ENCODE measurements around the gene TENM3.

Gene TENM3

GRCh38 chr4:182216005-182216404 is 27.2 kb upstream of the TENM3 start:
- H3K4me3 ChIP-seq (ENCODE audit: low read depth, low read length) = no peak overlapping the region
- TF ChIP-seq CTCF (conservative IDR thresholded peaks at IDR 0.05; ENCODE audit: low read depth, low read length) = no peak
- no peak for DNase-seq (ENCODE audit: low read depth)

- no peak for TF ChIP-seq CTCF (conservative IDR thresholded peaks at IDR 0.05; ENCODE audit: low read depth, low read length)
- peak; percentile 59 for DNase-seq (ENCODE audit: low read depth)
- no peak overlapping the region for H3K4me3 ChIP-seq (ENCODE audit: low read depth, low read length)
Observed at GRCh38 chr4:182219411-182220056, 23.7 kb upstream of the TENM3 start.

- no peak for DNase-seq (ENCODE audit: low read depth)
Observed at GRCh38 chr4:182221987-182222386, 21.2 kb upstream of the TENM3 start.

GRCh38 chr4:182222766-182223165 is 20.4 kb upstream of the TENM3 start:
- no peak for TF ChIP-seq CTCF (conservative IDR thresholded peaks at IDR 0.05; ENCODE audit: low read depth, low read length)
- H3K4me3 ChIP-seq (ENCODE audit: low read depth, low read length) = no peak overlapping the region
- DNase-seq (ENCODE audit: low read depth) = no peak

More at GRCh38 chr4:182221987-182222386, 21.2 kb upstream of the TENM3 start:
- no peak for TF ChIP-seq CTCF (conservative IDR thresholded peaks at IDR 0.05; ENCODE audit: low read depth, low read length)
- no peak overlapping the region for H3K4me3 ChIP-seq (ENCODE audit: low read depth, low read length)

GRCh38 chr4:182223708-182224107 is 19.5 kb upstream of the TENM3 start:
- no peak for DNase-seq (ENCODE audit: low read depth)
- no peak for TF ChIP-seq CTCF (conservative IDR thresholded peaks at IDR 0.05; ENCODE audit: low read depth, low read length)
- H3K4me3 ChIP-seq (ENCODE audit: low read depth, low read length) = no peak overlapping the region

GRCh38 chr4:182224192-182224850 is 18.9 kb upstream of the TENM3 start:
- TF ChIP-seq CTCF (conservative IDR thresholded peaks at IDR 0.05; ENCODE audit: low read depth, low read length) = no peak
- no peak overlapping the region for H3K4me3 ChIP-seq (ENCODE audit: low read depth, low read length)
- DNase-seq (ENCODE audit: low read depth) = no peak

Data from choroid plexus epithelial cell (primary cell).